GM18870 (cell line): ENCODE measurements around the gene HBM.
"Not testable (repeated sequence)": the region's sequence is repeated elsewhere in the genome, so short reads cannot be mapped to it uniquely, and the experiment has no call there.

Experiments
- ATAC-seq: cut with Tn5 transposase; IDR thresholded peaks from one replicate; pipeline ENCODE4 v1.9.1; 2021; ENCODE audit warnings: moderate library complexity; ENCODE audit not compliant: unreplicated experiment

Gene HBM

GRCh38 chr16:165539-166374 is at the start of gene HBM:
TSS of gene HBM (plus strand) at chr16:165978. CDS start at chr16:165998, 20 bp downstream.
- no peak for ATAC-seq

DNA sequence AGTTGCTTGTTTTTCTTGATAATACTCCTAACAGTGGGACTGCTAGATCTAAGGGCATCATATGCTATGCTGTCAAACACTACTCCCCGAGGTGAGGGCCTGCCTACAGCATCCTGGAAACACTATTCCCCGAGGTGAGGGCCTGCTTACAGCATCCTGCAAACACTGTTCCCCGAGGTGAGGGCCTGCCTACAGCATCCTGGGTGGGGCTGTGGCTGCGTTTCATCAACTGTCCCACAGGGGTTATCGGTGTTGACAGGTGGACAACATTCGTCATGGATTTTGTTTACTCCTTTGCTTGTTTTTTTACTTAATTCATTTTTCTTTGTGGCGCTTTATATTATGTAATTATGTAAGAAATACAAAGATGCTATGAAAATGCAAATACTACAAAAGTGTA is 49.8 kb upstream of the HBM start:
- ATAC-seq, result no peak

GRCh38 chr16:117379-118365 is 48.1 kb upstream of the HBM start:
- ATAC-seq, result no peak

DNA sequence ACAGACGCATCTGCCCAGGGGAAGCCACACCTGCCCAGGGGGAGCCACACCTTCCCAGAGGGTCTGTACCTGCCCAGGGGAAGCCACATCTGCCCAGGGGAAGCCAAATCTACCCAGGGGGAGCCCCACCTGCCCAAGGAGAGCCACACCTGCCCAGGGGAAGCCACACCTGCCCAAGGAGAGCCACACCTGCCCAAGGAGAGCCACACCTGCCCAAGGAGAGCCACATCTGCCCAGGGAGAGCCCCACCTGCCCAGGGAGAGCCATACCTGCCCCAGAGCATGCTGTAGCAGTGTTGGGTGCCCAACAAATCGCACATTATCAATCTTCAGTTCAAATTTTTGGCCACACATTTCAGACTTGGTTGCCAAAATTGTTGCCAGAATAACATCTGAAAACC is 46.9 kb upstream of the HBM start:
- no peak for ATAC-seq

DNA sequence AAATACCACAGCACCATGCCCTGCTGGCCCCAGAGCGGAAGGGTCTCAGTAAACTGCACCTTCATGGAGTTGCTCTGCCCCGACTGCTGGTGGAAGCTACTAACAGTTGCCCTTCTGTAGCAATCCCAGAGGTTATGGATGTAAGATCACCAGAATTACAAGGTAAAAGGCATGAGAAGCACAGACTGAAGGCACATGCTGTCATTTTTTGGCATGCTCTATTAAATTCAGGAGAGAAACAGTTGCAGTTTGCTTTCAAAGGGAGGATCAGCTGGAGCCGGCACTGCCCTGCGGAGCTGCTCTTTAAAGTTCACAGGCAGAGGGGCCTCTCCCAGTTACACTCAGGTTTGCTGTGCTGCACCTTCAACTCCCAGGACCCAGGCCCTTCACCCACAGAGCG is 46.5 kb upstream of the HBM start:
- ATAC-seq, result no peak

DNA sequence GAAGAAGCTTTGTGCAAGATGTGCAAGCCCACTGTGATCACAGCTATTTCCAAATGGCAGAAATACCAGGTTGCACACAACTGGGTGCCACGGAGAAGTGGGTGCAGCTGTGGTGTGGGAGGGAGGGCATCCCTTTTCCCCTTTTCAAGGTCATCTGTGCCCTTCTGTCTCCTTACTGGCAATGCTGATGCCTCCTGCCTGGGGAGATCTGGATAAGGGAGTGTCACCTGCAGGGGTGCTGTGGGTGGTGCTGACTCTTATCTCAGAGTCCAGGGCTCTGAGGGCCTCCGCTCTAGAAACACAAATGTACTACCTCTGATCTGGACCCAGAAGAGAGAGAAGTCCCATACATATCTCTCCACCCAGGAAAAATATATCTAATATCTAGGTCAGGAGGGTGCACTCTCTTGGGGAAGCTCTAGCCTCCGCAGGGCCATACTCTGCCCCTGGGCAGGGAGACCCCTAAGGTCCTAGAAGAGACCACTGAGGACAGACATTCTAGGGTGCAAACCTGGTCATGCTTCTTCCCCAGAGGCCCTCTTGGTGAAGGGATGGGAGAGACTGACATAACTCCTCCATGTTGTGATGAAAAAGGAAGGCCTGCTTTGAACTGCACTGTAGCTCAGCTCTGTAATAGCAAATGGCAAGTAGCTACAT is 45.8 kb upstream of the HBM start:
- ATAC-seq, result no peak

GRCh38 chr16:120756-121155 is 45.0 kb upstream of the HBM start:
- ATAC-seq, result no peak

- no peak for ATAC-seq
Measured at GRCh38 chr16:122361-122760, 43.4 kb upstream of the HBM start.

DNA sequence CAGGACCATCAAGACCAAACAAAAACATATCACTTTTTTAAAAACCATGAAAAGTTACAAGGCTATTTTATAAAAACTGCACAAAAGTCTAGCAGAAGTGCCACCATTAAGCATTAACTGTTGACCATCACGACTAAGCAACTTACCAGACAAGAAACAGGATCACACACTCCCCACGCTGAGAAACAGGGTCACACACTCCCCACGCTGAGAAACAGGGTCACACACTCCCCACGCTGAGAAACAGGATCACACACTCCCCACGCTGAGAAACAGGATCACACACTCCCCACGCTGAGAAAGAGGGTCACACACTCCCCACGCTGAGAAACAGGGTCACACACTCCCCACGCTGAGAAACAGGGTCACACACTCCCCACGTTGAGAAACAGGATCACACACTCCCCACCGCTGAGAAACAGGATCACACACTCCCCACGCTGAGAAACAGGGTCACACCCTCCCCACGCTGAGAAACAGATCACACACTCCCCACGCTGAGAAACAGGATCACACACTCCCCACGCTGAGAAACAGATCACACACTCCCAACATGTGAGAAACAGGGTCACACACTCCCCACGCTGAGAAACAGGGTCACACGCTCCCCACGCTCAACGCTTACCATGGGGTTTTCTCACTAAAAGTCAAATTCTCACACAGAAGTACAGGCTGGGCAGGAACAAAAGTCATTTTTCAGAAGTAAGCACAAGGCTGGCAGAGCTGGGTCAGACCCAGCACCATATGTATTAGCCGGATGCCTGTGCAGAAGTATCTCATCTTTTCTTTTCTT is 42.0 kb upstream of the HBM start:
- ATAC-seq, result not testable (repeated sequence)

- no peak for ATAC-seq
Measured at GRCh38 chr16:125011-125410, 40.8 kb upstream of the HBM start.

- no peak for ATAC-seq
Measured at GRCh38 chr16:129075-129474, 36.7 kb upstream of the HBM start.

DNA sequence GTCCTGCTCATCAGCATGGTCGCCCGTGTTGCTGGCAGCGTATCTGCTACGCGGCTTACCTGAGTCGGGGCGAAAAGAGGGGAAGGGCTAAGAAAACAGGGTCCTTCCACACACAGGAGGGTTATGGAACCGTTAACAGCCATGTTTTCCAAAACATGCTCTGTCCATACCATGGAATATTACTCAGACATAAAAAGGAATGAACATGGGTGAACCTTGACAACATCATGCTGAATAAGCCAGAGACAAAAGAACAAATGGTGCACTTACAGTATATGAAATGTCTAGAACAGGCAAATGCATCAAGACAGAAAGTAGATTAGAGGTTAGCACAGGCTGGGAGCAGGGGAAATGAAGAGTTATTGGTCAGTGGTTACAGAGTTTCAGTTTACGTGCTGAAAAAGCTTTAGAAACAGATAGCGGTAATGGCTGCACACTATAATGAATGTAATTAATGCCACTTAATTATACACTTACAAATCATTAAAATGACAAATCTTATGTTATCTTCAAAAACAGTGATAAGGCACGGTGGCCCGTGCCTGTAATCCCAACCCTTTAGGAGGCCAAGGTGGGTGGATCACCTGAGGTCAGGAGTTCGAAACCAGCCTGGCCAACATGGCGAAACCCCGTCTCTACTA is 35.1 kb upstream of the HBM start:
- no peak for ATAC-seq

DNA sequence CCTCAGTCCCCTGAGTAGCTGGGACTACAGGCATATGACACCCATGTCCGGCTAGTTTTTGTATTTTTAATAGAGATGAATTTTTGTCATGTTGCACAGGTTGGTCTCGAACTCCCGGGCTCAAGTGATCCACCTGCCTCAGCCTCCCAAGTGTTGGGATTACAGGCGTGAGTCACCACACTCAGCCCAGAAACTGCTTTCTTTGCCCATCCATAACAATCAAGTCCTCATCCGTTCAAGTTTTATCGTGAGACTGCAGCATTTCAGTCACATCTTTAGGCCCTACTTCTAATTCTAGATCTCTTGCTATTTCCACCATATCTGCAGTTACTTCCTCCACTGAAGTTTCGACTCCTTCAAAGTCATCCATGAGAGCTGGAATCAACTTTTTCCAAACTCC is 33.7 kb upstream of the HBM start:
- no peak for ATAC-seq

- ATAC-seq, result no peak
Measured at GRCh38 chr16:133716-134115, 32.1 kb upstream of the HBM start.

- no peak for ATAC-seq
Measured at GRCh38 chr16:138049-138417, 27.7 kb upstream of the HBM start.

DNA sequence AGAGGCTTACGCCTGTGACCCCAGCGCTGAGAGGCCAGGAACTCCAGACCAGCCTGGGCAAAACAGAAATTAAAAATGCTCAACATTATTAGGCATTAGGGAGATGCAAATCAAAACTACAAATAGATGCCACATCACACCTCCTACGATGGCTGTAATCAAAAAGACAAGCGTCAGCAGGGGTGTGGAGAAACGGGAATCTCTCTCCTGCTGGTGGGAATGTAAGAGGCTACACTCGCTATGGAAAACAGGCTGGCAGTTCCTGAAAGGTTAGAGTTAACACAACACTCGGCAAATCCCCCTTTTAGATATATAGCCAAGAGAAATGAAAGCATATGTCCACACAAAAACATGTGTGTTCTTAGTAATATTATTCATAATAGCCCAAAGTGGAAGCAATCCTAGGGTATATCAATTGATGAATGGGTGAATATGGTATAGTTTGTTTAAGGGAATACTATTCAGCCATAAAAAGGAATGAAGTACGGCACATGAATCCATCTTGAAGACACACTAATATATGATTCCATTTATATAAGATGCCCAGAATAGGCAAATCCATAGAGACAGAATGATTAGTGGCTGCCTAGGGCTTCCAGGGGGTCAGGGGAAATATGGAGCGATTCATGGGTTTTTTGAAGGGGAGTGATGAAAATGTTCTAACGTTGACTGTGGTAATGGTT is 25.5 kb upstream of the HBM start:
- no peak for ATAC-seq

- ATAC-seq, result no peak
Measured at GRCh38 chr16:142405-142967, 23.3 kb upstream of the HBM start.

DNA sequence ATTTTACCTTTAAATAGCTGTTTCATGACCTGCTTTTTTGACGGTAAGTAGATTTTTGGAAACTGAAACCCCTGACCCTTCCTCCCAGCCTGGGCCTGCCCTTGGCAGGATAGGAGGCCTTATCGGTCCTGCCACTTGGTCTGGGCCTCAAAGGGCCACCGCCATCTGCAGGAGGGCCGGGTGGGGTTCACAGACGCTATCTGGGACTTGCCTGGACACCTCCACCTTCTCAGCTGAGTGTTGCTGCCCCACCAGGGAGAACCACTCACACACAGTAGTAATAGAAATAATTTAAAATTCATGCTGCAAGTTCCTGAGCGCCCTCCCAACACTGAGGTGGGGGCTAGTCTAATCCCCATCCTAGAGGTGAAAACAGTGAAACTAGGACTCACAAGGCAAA is 22.7 kb upstream of the HBM start:
- ATAC-seq, result no peak

DNA sequence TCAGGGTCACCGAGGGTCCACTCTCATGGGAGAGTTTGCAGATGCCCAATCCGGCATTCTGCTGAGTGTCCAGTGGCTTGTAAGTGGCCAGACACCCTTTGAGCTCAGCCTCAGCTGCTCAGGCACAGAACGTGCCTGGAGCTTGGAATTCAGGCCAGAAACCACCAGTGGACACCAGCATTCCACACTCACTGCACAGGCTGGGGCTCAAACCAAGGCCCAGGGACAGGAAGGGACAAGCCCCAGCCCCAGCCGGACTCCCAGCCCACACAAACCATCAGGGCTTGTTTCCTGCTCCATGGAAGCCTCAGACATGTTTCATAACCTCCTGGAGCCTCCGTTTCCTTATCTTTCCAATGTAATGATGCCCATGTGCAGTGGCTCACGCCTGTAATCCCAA is 22.3 kb upstream of the HBM start:
- ATAC-seq, result no peak
